PC-9 (cell line): ENCODE data around the gene NCMAP.

Source experiments
- EZH2 ChIP-seq: fragments of 200-600 bp; sonication (generic); IDR thresholded peaks from 2 replicates; pipeline ENCODE4 v1.8.0; 2017; ENCODE audit warnings: antibody characterized with exemption, low read depth
- TF ChIP-seq, protein P1 (sequence below): fragments of 200-600 bp; sonication (generic); conservative IDR thresholded peaks from 2 replicates; pipeline ENCODE4 v1.6.1; 2017; ENCODE audit warnings: mixed run types, antibody characterized with exemption, mild to moderate bottlenecking, moderate library complexity

DNA sequence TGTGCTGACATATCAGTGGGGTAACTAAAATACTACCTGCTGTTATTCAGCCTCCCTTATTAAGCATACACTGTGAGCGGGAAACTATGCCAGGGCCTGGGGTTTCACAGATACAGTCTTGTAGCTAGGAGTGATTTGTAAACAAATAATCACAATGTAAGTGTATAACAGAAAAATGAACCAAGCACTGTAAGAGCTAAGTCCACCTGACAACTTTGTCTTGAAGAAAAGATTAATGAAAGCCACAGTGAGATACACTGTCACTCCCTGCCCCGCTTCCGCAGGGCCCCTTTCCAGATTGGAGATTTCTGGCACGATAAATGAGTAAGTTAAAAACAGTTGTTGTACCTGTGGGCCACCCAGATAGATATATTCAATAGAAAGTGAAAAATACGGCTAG is 48.5 kb upstream of the NCMAP start:
- TF ChIP-seq, protein P1, sequence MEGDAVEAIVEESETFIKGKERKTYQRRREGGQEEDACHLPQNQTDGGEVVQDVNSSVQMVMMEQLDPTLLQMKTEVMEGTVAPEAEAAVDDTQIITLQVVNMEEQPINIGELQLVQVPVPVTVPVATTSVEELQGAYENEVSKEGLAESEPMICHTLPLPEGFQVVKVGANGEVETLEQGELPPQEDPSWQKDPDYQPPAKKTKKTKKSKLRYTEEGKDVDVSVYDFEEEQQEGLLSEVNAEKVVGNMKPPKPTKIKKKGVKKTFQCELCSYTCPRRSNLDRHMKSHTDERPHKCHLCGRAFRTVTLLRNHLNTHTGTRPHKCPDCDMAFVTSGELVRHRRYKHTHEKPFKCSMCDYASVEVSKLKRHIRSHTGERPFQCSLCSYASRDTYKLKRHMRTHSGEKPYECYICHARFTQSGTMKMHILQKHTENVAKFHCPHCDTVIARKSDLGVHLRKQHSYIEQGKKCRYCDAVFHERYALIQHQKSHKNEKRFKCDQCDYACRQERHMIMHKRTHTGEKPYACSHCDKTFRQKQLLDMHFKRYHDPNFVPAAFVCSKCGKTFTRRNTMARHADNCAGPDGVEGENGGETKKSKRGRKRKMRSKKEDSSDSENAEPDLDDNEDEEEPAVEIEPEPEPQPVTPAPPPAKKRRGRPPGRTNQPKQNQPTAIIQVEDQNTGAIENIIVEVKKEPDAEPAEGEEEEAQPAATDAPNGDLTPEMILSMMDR, result no peak
- no peak for TF ChIP-seq EZH2
